ENCODE measurements around the gene RYR2. TPM values are rescaled to one million over a fixed set of nuclear protein-coding genes. Genes with fewer than 3 reads are reported as not detected.

RYR2 gene
- total and polyA plus RNA-seq, 3 donors from 2014 or later, result 5.4 to 9.5 (median 9.1) TPM

DNA sequence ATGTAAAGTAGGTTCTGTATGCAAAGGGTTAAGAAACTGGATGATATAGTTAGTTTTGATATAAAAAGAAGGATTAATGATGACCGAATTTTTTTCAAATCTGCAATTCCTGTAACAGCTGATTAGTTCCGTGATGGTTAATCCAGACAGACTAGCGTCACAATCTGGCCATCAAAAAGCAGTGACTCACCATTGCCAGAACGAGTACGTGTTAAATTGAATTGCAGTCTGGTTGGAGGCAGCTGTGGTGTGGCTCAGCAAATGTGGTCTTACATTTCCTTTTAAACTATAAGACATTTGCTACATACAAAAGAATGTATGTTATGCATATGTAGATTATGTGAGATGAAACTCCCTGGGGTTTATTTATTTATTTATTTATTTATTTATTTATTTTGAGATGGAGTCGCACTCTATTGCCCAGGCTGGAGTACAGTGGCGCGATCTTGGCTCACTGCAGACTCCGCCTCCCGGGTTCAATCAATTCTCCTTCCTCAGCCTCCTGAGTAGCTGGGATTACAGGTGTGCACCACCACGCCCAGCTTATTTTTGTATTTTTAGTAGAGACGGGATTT, 139.8 kb downstream of the RYR2 start:
- H3K36me3 ChIP-seq (ENCODE audit: low read depth, missing control alignments), result no peaks in the 10 kb centered on the region
- no peak overlapping the region for H3K4me3 ChIP-seq
- WGBS, 2 donors, result 86 to 87% methylated on average over 12 of the region's 12 CpGs
- intact Hi-C loops (cut with DNase I; ENCODE audit: low total_unique reads), result no loop called here
- TF ChIP-seq POLR2A (IDR thresholded peaks at IDR 0.05), result no peak
- TF ChIP-seq CTCF (IDR thresholded peaks at IDR 0.05), result no peak
- no peaks in the 10 kb centered on the region for H3K27me3 ChIP-seq
- H3K4me1 ChIP-seq, result no peaks in the 10 kb centered on the region
- no peaks in the 10 kb centered on the region for H3K9me3 ChIP-seq
- DNase-seq, result no peak
- H3K27ac ChIP-seq, result no peak overlapping the region

DNA sequence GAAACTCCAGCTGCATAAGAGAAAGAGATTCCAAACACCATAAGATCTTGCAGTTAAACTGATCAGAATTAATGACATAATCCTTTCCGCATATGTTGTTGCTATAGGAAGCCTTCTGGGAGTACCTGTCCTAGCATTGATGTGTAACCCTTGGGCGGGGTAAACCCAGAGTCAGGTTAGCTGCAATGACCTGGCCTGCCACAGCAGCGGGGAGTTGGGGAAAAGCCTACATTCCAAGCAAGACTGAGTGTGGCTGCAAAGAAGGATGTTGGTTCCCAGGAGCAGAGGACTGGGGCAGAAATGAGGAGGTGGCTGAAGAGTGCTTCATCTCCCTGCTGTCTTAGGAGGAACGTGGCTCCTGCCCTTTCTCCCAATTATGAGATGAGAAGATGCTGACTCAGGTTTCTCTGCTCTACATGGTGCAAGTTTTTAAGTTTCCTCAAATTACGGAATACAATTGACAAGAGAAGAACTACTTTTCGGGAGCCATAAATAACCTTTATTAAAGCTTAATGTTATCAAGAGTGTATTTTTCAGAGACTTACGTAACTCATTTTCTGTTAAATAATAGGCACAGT, 142.1 kb downstream of the RYR2 start:
- TF ChIP-seq CTCF (IDR thresholded peaks at IDR 0.05) (no peak), POLR2A (IDR thresholded peaks at IDR 0.05) (no peak)
- Histone ChIP-seq H3K27ac (no peak overlapping the region), H3K4me1 (no peaks in the 10 kb centered on the region), H3K27me3 (no peaks in the 10 kb centered on the region), H3K4me3 (no peak overlapping the region), H3K9me3 (no peaks in the 10 kb centered on the region), H3K36me3 (ENCODE audit: low read depth, missing control alignments) (no peaks in the 10 kb centered on the region)
- no peak for DNase-seq
- intact Hi-C loops (cut with DNase I; ENCODE audit: low total_unique reads), result no loop called here
- 73 to 75% methylated on average over 7 of the region's 7 CpGs for WGBS, 2 donors

DNA sequence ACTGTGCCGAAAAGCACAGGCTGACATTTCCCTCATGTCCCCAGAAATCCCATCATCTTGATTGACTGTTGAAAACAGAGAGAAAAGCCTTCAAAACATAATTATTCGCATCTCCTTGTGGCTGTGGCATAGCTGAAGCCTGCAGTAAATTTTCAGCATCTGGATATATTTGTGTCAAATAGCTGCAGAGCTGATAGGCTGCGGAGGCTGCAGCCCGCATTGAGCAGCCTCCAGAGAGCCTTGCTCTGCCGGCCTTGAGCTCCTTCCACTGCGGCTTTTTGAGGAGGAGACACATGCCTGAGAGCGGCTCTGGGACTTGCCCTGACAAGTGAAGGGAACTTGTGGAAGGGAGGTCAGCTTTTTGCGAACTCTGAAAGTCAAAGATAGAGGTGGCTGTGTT, 144.7 kb downstream of the RYR2 start:
- peaks cover 1% of the 10 kb centered on the region for H3K4me1 ChIP-seq
- DNase-seq, result peak; percentile 46
- H3K27ac ChIP-seq, result no peak overlapping the region
- H3K9me3 ChIP-seq, result no peaks in the 10 kb centered on the region
- no peak for TF ChIP-seq CTCF (IDR thresholded peaks at IDR 0.05)
- TF ChIP-seq POLR2A (IDR thresholded peaks at IDR 0.05), result no peak
- H3K4me3 ChIP-seq, result no peak overlapping the region
- no peaks in the 10 kb centered on the region for H3K36me3 ChIP-seq (ENCODE audit: low read depth, missing control alignments)
- H3K27me3 ChIP-seq, result no peaks in the 10 kb centered on the region
- WGBS, 2 donors, result 33 to 44% methylated on average over 8 of the region's 8 CpGs
- intact Hi-C loops (cut with DNase I; ENCODE audit: low total_unique reads), result no loop called here

DNA sequence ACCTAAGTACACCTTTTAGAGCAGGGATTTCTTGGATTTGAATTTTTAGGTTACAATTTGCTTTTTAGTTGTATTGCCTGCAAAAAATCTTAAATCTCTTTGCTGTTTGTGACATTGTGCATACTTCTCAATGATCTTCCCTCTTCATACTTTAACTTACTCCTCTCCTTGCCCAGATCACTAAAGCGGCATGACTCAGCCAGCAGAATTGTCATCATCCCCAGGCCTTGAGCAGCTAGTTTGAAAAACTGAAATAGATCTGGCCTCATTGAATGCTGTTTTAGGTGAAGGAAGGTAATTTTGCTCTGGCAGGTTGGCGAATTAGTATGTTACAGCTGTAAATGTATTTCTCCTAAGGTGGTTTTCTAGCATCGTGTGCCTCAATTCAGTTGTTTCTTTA, 145.9 kb downstream of the RYR2 start:
- H3K4me3 ChIP-seq, result no peak overlapping the region
- intact Hi-C loops (cut with DNase I; ENCODE audit: low total_unique reads), result no loop called here
- no peak for DNase-seq
- peaks cover 6% of the 10 kb centered on the region for H3K4me1 ChIP-seq
- no peak overlapping the region for H3K27ac ChIP-seq
- no peaks in the 10 kb centered on the region for H3K9me3 ChIP-seq
- H3K36me3 ChIP-seq (ENCODE audit: low read depth, missing control alignments), result no peaks in the 10 kb centered on the region
- H3K27me3 ChIP-seq, result no peaks in the 10 kb centered on the region
- no peak for TF ChIP-seq CTCF (IDR thresholded peaks at IDR 0.05)
- no peak for TF ChIP-seq POLR2A (IDR thresholded peaks at IDR 0.05)
- WGBS, 2 donors, result 90 to 92% methylated on average over 3 of the region's 3 CpGs

DNA sequence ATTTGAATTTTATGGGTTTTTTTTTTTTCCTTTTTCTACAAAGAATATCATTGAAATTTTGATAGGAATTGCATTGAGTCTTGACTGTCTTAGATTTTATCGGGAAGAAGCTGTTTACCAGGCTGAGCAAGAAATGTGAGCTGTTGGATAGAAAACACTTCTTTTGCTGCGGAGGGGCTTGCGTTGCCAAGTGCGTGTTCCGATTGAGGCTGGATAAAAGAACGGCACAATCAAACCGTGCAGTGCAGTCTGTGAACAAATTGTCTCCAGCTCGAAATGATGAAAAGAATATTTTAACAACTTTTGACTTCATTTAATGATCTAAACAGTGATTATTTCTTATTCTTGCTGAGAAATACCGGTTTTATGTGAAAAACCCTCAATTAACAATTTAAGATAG, 149.4 kb downstream of the RYR2 start:
- DNase-seq, result no peak
- Histone ChIP-seq H3K27me3 (no peaks in the 10 kb centered on the region), H3K36me3 (ENCODE audit: low read depth, missing control alignments) (no peaks in the 10 kb centered on the region), H3K27ac (peak overlapping the region in 1 of 2 donors; percentile 37), H3K4me3 (no peak overlapping the region), H3K9me3 (no peaks in the 10 kb centered on the region), H3K4me1 (peaks cover 18% of the 10 kb centered on the region)
- WGBS, 2 donors, result 53 to 59% methylated on average over 9 of the region's 9 CpGs
- TF ChIP-seq CTCF (IDR thresholded peaks at IDR 0.05), result no peak
- TF ChIP-seq POLR2A (IDR thresholded peaks at IDR 0.05), result no peak
- intact Hi-C loops (cut with DNase I; ENCODE audit: low total_unique reads), result no loop called here
